ENCODE measurements around the gene KCNJ16. TPM values are rescaled to one million over a fixed set of nuclear protein-coding genes. Genes with fewer than 3 reads are reported as not detected.

KCNJ16 gene
- polyA plus RNA-seq, 5 donors: 0.68 to 1.6 (median 1.1) TPM

DNA sequence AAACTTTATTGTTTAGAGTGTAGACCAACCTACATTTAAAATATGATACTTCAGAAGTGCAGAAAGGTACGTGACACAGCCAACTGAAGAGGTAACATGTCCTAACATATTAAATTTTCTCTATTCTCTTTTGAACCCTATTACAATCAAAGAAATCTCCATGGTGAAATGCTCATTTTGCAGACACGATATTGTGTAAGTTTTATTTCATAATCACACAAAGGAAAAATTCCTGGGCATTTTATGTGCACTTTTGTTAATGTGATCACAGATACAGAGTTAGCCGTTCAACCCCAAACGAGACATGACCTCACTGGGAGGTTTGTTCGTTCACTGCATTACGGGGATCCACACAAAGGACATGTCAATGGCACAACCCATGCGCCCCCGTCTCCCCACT is 21.8 kb downstream of the KCNJ16 start:
- no peak for DNase-seq

DNA sequence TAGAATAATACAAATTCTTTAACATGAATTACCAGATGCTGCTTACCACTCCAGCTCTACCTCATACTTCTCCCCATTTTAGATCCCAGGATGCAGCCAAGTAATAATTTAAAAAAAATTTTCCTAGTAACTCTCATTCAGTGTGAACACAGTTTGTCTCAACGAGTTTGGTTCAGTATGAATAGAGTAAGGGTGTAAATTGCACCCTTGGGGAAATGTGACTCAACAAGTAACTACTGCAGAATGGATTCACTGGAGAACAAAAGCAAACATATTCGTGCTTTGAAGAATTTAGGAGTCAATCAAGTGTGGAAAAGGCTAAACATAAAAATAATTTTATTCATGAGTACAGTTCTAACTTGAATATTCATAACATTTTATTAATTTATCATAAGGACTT is 23.0 kb downstream of the KCNJ16 start:
- DNase-seq: no peak

DNA sequence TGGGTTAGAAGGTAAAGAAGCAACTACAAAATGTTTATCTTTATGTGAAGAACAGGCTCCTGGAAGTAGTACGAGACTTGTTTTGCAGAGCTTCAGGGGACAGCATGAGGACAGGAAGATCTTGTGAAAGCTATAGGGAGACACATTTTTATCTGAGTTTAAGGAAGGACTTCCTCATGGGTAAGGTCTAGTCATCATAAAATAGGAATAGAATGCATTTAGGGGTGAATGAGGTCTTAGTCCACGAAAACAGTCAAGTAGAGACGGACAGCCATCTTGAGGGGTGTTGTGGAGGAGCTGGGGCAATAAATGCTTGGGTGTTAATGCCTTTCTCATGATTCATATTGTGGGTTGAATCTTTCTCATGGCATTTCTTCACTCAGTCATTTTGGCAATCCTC is 24.3 kb downstream of the KCNJ16 start:
- DNase-seq: no peak

DNA sequence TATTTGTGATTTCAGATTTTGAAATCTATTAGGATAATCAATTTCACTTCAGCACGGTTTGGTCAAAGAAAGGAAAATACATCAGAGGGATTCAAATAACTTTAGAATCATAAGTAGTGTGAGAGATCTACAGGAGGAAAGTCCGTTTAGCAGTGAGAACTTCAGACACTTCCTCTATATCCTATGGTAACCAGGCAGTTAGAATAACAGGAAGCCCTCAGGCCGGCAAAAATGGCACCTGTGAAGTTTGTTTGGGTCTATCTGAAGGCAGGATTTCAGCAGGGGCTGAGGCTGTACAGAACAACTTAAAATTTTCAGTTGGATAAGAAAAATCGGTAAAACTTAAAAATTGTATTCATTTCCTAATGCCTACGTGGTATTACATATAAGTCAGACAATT is 24.9 kb downstream of the KCNJ16 start:
- no peak for DNase-seq

DNA sequence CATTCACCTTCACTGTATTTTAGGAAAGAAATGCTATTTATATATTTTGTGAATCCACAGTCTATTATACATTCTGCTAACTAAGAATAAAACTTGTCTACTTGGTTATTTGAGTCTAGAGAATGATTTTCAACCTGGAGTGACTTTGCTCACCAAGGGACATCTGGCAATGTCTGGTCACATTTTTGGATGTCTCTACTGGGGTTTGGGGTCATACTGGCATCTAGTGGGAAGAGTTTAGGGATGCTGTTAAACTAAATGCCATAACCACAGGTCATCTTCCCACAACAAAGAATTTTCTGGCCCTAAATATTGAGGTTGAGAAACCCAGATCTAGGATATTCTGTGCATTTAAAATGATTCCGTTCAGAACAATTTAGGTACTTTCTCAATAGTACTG is 26.0 kb downstream of the KCNJ16 start:
- DNase-seq: no peak

DNA sequence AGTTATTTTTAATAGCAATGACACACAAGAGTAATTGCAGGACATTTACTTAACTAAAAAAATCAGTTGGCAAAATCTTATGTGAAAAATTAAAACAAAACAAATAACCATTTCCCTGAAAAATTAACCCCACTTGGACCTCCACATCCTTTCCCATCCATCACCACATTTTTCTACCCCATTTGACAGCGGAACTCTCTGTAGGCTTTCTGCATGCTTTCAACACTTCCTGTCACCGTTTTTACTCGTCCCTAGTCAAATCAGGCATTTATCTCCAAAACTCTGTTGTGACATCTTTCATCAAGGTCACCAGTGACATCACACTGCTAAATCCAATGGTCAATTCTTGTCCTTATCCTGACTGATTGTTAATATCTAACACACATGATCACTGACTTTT is 27.5 kb downstream of the KCNJ16 start:
- DNase-seq: no peak

DNA sequence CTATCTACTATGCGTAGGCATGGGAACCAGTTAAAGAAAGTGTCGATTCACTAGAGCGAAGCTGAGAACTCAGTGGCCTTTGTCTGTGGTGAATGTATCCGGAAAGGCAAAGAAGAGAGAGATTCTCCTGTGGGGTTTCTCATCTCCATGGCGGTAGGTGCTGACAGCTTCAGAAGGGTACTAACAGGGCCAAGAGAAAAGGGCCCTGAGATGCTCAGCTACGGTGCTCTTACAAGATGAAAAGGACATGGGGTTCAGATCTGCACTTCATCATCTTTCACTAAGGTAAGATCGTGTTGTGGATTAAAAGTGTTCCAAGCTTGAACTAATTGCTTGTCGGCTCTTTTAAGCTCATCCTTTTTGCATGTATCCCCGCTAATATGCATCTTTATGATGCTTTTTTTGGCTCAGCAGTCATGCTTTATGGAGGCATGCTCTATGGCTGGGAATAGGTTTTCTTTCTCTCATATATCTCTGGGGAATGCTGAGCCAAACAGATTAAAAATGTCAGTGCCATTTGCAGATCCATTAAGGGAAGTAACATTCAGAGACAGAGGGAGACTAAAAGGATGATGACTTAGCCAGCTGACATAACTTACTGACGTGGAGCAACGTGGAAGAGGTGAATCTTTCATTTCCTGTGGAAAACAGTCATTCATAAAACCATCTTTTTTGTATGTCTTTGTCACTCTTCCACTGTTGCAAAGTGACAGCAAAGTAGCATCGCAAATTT is 29.9 kb downstream of the KCNJ16 start:
- DNase-seq: no peak

DNA sequence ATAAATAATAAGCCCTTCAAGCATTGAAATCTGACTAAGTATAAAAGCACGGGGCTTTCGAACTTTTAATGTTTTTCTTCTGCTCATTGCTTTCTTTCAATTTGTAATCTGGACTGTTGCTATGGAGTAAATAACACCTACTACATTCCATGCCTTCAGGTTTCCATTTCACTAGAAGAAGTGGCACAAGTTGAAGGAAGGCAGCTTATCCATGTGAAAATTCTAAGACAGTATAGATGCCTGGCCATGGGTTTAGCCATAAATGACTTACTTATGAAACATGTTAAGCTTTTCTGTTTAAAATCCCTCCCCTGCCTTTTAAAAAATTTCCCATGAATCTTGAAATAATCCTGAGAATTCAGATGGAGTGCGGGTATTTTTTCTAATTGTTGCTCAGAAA is 30.6 kb downstream of the KCNJ16 start:
- DNase-seq: no peak

DNA sequence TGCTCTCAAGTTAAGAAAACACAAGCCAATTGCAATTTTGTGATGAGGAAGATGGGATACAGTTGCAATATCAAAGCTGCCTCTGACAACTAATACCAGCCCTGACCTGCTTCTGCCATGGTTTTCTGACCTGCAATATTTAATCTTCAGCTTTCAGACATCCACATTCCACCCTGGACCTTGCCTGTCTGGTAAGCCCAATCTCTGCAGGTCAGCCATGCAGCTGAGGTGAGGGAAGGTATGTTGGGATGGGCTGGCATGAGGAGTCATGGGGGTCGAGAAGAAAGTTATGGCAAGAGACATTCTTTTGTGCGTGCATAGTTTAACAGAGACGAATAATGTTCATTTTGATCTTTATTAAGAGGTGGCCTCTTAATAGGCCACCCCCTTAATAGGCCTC is 31.5 kb downstream of the KCNJ16 start:
- DNase-seq: no peak

DNA sequence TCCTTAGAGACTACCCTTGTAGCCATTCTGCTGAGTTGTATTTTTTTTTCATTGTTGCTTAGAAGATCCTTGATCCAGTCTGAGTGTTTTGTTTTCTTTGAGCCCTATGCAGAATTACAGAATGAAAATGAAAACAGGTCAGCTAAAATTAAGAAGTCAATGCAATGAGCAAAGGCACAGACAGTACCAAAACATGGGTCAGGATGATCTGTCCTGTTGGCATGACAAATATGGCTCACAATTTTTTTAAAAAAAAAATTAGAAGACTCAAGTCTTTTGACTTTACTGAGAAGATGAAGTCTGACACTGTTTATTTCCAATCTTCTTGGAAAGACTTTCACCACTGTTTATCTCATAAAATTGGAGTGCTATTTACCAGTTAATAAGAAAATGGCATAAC is 32.4 kb downstream of the KCNJ16 start:
- DNase-seq: no peak

DNA sequence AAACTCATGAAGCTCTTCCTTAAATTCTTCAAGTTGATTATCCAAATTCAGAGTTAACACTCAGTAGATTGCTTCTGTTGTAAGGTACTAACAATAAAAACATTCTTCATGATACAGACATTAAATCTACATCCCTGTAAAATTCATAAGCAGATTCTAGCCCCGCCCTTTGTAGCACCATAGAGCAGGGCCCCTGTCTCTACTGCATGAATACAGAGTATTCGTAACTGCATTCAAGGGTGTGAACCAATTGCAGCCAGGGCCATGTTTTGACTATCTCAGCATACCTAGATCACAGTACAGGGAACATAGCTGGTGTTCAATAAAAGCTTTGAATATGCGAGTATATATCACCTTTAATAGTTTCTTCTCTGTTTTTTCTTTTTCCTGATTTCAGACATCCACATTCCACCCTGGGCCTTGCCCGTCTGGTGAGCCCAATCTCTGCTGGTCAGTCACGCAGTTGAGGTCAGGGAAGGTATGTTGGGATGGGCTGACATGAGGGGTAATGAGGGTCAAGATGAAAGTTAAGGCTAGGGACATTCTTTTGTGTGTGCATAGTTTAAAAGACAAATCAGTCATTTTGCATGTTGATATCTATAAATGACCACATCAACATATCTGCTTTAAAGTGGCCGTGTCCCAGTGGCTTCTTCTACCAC is 33.0 kb downstream of the KCNJ16 start:
- no peak for DNase-seq

DNA sequence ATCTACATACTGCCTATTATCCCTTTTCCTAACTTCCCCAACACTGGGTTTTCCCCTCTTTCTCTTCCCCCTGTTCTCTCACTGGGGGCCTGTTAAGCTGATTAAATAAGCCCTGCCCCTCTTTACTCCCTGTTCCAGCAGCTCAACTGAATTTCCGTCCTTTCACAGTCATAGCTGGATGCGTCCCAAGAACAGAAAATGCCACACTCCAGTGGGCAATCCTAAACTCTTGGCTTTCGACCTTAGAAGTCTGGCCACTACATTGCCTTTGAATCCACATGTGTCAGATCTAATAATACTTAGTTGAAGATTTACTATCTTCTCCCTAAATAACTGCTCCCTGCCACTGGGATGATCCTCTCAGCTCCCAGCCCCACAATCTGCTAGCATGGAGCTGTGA is 34.5 kb downstream of the KCNJ16 start:
- DNase-seq: no peak

DNA sequence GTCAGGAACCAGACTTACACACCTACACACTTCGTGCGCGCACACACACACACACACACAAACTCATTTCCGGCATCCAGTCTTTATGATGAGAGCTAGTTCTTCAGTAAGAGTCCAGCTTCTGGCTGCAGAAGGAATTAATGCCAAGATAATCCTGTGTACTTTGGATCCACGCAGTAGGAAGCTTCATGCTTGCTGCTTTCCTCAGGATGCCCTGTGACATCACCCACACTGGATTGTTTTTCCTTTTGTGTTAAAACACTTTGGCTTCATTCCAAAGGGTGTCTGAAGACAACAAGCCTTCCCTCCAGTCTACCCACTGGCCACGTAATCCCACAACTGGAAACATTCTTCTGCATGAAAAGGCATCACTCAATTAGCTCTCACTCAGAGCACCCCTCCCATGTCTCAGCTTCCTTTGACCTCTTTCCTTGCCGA is 35.4 kb downstream of the KCNJ16 start:
- no peak for DNase-seq

DNA sequence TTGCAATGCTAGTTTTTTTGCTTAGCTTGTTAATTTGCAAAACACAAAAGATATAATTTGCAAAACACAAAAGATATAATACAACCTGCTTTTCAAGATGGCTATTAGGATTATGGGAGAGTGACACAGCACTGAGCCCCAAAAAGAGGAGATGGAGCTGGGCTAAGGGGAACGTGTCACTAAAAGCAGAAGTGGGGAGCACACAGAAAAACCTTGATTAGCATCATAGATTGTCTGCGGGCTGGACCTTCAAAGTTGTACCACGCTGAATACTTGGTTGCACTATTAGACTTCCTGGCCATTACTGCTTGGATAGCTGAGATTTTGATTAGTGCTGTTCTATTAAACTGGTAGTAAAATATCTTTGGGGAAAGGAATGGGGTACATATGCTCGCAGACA is 36.2 kb downstream of the KCNJ16 start:
- DNase-seq: no peak

DNA sequence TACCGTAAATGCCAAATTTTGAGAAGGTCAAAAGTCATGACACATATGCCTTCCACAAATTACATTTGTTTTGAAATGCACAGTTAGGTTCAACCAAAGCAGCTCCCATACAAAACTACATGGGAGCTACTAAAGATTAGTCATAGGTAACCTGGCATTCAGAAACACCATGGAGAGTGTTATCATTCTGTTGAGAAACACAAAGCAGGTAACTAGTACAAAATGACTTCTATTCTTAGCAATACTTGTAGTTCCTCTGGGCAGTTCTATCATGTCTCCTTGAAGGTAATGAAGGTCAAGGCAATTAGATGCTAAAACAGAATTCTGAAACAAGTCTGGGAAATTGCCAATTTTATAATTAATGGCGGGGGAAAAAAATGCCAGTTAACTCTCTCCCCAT is 39.4 kb downstream of the KCNJ16 start:
- no peak for DNase-seq

DNA sequence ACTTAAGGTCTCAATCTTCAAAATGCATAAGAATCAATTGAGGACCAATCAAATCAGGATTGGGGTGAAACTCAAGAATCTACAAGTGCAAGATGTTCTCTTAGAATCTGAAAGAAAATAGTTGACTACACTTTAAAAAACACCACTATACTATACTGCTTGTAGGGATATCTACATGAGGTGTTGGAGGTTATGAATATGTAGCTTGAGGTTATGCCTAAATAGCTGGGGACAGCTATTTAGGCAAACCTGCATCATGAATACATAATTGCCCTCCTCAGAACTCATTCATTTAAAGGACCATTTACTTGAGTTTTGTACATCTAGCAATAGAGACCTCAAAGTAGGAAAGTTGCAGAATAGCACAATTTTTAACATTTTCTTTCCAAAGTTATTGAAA is 40.1 kb downstream of the KCNJ16 start:
- no peak for DNase-seq

DNA sequence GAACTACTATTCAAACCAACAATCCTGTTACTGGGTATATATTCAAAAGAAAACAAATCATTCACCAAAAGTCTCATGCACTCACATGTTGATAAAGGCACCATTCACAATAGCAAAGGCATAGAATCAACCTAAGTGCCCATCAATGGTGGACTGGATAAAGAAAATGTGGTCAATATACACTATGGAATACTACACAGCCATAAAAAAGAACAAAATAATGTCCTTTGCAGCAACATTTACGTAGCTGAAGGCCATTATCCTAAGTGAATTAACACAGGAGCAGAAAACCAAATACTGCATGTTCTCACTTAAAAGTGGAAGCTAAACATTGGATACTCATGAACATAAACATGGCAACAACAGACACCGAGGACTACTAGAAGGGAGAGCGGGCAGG is 41.9 kb downstream of the KCNJ16 start:
- no peak for DNase-seq

DNA sequence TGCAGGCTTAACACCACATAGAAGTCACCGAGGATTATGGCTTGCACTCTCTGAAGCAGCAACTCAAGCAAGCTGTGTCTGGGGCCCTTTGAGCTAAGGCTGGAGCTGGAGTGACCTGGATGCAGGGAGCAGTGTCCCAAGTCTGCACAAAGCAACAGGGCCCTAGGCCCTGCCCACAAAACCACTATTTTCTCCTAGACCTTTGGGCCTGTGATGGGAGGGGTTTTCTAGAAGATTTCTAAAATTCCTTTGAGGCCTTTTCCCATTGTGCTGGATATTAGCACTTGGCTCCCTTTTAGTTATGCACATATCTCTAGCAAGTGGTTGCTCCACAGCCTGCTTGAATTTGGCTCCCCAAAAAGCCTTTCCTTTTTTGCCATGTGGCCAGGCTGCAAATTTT is 44.5 kb downstream of the KCNJ16 start:
- DNase-seq: no peak

DNA sequence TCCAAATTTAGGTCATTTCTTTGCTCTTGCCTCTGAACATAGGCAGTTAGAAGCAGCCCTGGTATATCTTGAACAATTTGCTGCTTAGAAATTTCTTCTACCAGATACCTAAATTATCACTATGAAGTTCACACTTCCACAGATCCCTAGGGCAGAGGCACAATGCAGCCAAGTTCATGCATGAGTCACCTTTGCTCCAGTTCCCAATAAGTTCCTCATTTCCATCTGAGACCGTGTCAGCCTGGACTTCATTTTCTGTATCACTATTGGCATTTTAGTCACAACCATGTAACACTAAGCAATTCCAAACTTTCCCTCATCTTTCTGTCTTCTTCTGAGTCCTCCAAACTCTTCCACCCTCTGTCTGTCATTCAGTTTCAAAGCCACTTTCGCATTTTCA is 45.0 kb downstream of the KCNJ16 start:
- no peak for DNase-seq

DNA sequence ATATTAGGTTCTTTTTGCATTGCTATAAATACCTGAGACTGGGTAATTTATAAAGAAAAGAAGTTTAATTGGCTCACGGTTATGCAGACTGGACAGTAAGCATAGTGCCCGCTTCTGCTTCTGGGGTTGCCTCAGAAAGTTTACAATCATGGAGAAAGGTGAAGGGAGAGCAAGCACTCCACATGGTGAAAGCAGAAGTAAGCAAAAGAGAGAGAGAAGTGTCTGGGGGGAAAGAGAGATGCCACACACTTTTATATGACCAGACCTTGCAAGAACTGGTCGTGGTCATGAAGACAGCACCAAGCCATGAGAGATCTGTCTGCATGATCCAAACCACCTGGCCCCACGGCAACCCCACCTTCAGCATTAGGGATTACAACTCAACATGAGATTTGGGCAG is 45.4 kb downstream of the KCNJ16 start:
- no peak for DNase-seq

DNA sequence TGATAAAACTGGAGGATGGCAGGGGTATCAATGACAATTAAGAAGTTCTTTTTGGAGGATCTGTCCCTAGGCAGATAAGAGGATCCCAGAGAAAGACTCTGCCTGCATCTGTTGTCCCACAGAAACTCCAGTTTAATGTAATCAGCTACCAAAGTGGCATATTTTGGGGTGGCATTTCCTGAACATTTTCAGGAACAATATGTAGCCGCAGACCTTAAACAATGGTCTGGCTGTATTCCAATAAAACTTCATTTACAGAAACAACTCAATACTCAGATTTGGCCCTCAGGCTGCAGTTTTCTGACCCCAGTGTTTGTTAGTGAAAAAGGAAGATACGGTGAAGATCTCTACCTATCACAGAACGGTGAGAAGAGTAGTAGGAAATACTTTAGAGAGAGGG is 46.1 kb downstream of the KCNJ16 start:
- no peak for DNase-seq

DNA sequence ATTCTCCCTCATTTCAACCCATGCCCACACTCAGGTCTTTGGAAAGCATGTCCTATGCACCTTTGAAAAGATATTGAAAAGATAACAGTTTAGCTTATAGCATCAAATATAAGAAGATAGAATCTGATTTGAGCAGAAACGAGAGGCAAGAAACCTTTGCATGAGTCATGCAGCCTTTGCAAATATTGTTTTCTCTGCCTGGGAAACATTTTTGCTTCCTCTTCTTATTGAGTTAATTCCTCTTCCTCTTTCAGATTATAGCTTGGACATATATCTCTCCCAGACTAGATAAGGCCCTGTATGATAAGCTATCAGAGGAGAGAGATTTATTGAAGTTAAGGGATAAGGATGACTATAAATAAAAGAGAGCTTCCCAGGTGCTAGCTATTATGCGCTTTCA is 48.2 kb downstream of the KCNJ16 start:
- DNase-seq: no peak

DNA sequence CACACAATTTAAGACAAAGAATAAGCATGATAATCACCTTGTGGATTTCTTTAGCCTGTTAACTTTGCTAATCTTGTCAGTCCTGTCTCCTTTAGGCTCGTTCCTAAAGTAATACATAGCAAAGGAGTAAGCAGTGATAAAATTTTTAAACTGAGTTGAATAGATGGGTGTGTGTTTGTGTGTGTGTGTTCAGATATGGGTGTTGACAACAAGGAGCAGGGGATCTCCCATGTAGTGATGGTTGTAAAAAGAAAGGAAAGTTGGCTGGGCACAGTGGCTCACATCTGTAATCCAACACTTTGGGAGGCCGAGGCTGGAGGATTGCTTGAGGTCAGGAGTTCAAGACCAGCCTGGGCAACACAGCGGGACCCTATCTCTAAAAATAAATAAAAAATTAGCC is 49.7 kb downstream of the KCNJ16 start:
- no peak for DNase-seq
